Testis (tissue), 2 donors: ENCODE data around the gene ZMYND19.

Source experiments
- CTCF ChIP-seq, 3 experiments: fragments of 450-650 bp in 2 of 3; fragments of 200-600 bp in 1 of 3; sonication (generic) in 1 of 3; IDR thresholded peaks; one replicate each; pipeline ENCODE4 v1.5.1; 2016 to 2019; ENCODE audit warnings: antibody characterized with exemption in 3 of 3, mild to moderate bottlenecking in 2 of 3, moderate library complexity in 1 of 3
- POLR2A ChIP-seq: fragments of 450-650 bp; IDR thresholded peaks from one replicate; pipeline ENCODE4 v1.6.1; 2017; ENCODE audit warnings: antibody characterized with exemption, mild to moderate bottlenecking, moderate library complexity

DNA sequence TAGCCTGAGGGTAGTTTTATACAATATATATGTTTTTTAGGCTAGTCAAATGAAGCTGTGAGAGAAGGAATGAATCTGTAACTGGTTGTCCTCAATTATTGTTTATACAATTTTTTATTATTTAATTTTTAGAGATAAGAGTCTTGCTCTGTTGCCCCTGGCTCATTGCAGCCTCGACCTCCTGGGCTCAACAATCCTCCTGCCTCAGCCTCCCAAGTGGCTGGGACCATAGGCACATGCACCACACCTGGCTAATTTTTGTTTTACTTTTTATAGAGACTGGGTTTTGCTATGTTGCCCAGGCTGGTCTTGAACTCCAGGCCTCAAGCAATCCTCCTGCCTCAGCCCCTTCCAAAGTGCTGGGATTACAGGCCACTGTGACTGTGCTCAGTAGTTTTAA, 36.0 kb downstream of the ZMYND19 start:
- TF ChIP-seq POLR2A (no peak), CTCF (IDR thresholded peaks at IDR 0.05) (no peak)
